ENCODE results near the gene SMIM29. TPM values are rescaled to one million over a fixed set of nuclear protein-coding genes. Genes with fewer than 3 reads are reported as not detected.

Gene SMIM29
- total and polyA plus RNA-seq, 2 experiments from 2014 or later: 9.2 to 33.8 TPM

- no peaks in the 10 kb centered on the region for H4K20me1 ChIP-seq (ENCODE audit: insufficient read depth, poor library complexity, severe bottlenecking)
- H3K27ac ChIP-seq: peak overlapping the region; percentile 78
- H3K36me3 ChIP-seq (replicated peaks; ENCODE audit: insufficient read depth, low read depth): no peaks in the 10 kb centered on the region
- no peaks in the 10 kb centered on the region for H3K4me1 ChIP-seq (ENCODE audit: insufficient read depth)
- no peaks in the 10 kb centered on the region for H3K9me2 ChIP-seq (replicated peaks; ENCODE audit: insufficient read depth)
- no peaks in the 10 kb centered on the region for H3K27me3 ChIP-seq
- H3K4me3 ChIP-seq: peak overlapping the region; percentile 54
- H2AFZ ChIP-seq: peak overlapping the region; percentile 86
- peak overlapping the region; percentile 74 for H3K4me2 ChIP-seq
- no peaks in the 10 kb centered on the region for H3K9me3 ChIP-seq (ENCODE audit: low read depth)
- WGBS (ENCODE audit: low lambda C conversion rate, missing lambda C conversion rate): 54% methylated on average over 18 of the region's 18 CpGs
- H3K79me2 ChIP-seq: no peaks in the 10 kb centered on the region
- no peak for DNase-seq (ENCODE audit: low spot score)
- TF ChIP-seq CTCF (IDR thresholded peaks at IDR 0.05; ENCODE audit: poor library complexity): no peak
- TF ChIP-seq EZH2 (IDR thresholded peaks at IDR 0.05; ENCODE audit: borderline replicate concordance): no peak
- no peak for TF ChIP-seq EZH2phosphoT487 (IDR thresholded peaks at IDR 0.05; ENCODE audit: low read depth, severe bottlenecking, unreplicated experiment)
These were observed 859 bp upstream of the SMIM29 start for GRCh38 chr6:34249469-34250261.

GRCh38 chr6:34248198-34248726 lies 544 bp downstream of the SMIM29 start:
- Histone ChIP-seq H3K4me2 (peak overlapping the region; percentile 90), H3K4me3 (peak overlapping the region; percentile 14), H3K79me2 (no peaks in the 10 kb centered on the region), H4K20me1 (ENCODE audit: insufficient read depth, poor library complexity, severe bottlenecking) (no peaks in the 10 kb centered on the region), H3K4me1 (ENCODE audit: insufficient read depth) (peaks cover 5% of the 10 kb centered on the region), H3K27me3 (no peaks in the 10 kb centered on the region), H3K9me3 (ENCODE audit: low read depth) (no peaks in the 10 kb centered on the region), H3K9me2 (replicated peaks; ENCODE audit: insufficient read depth) (no peaks in the 10 kb centered on the region), H3K36me3 (replicated peaks; ENCODE audit: insufficient read depth, low read depth) (no peaks in the 10 kb centered on the region), H2AFZ (peak overlapping the region; percentile 50), H3K27ac (peak overlapping the region; percentile 20)
- DNase-seq (ENCODE audit: low spot score): peak; percentile 68
- no peak for TF ChIP-seq EZH2phosphoT487 (IDR thresholded peaks at IDR 0.05; ENCODE audit: low read depth, severe bottlenecking, unreplicated experiment)
- no peak for TF ChIP-seq CTCF (IDR thresholded peaks at IDR 0.05; ENCODE audit: poor library complexity)
- TF ChIP-seq EZH2 (IDR thresholded peaks at IDR 0.05; ENCODE audit: borderline replicate concordance): no peak
- WGBS (ENCODE audit: low lambda C conversion rate, missing lambda C conversion rate): 12% methylated on average over 17 of the region's 17 CpGs

GRCh38 chr6:34247481-34248197 lies 1.2 kb downstream of the SMIM29 start:
- peak overlapping the region; percentile 90 for H3K4me2 ChIP-seq
- no peak overlapping the region for H3K4me3 ChIP-seq
- no peaks in the 10 kb centered on the region for H3K9me2 ChIP-seq (replicated peaks; ENCODE audit: insufficient read depth)
- no peaks in the 10 kb centered on the region for H3K36me3 ChIP-seq (replicated peaks; ENCODE audit: insufficient read depth, low read depth)
- TF ChIP-seq EZH2 (IDR thresholded peaks at IDR 0.05; ENCODE audit: borderline replicate concordance): no peak
- no peak for TF ChIP-seq EZH2phosphoT487 (IDR thresholded peaks at IDR 0.05; ENCODE audit: low read depth, severe bottlenecking, unreplicated experiment)
- TF ChIP-seq CTCF (IDR thresholded peaks at IDR 0.05; ENCODE audit: poor library complexity): no peak
- WGBS (ENCODE audit: low lambda C conversion rate, missing lambda C conversion rate): 85% methylated on average over 6 of the region's 6 CpGs
- H3K27me3 ChIP-seq: no peaks in the 10 kb centered on the region
- H3K9me3 ChIP-seq (ENCODE audit: low read depth): no peaks in the 10 kb centered on the region
- no peaks in the 10 kb centered on the region for H3K79me2 ChIP-seq
- no peak overlapping the region for H2AFZ ChIP-seq
- H3K27ac ChIP-seq: no peak overlapping the region
- no peak for DNase-seq (ENCODE audit: low spot score)
- no peaks in the 10 kb centered on the region for H4K20me1 ChIP-seq (ENCODE audit: insufficient read depth, poor library complexity, severe bottlenecking)
- peaks cover 5% of the 10 kb centered on the region for H3K4me1 ChIP-seq (ENCODE audit: insufficient read depth)
